NCI-H748 (cell line): ENCODE measurements around the gene XDH.

Experiments
- DNase-seq: peaks from one replicate; lab custom pipeline; 2025; ENCODE audit not compliant: unreplicated experiment; lab: John Stamatoyannopoulos, UW

XDH gene

GRCh38 chr2:31404302-31404701, 10.2 kb downstream of the XDH start:
- DNase-seq, result no peak

- no peak for DNase-seq
Measured at GRCh38 chr2:31402388-31402787, 12.2 kb downstream of the XDH start.

- no peak for DNase-seq
Measured at GRCh38 chr2:31401580-31401979, 13.0 kb downstream of the XDH start.

- DNase-seq, result no peak
Measured at GRCh38 chr2:31398881-31399280, 15.7 kb downstream of the XDH start.

GRCh38 chr2:31397094-31397493, 17.4 kb downstream of the XDH start:
- DNase-seq, result no peak

- DNase-seq, result no peak
Measured at GRCh38 chr2:31390324-31390723, 24.2 kb downstream of the XDH start.

GRCh38 chr2:31388736-31389135, 25.8 kb downstream of the XDH start:
- DNase-seq, result no peak

- DNase-seq, result no peak
Measured at GRCh38 chr2:31387850-31388249, 26.7 kb downstream of the XDH start.

GRCh38 chr2:31386648-31387047, 27.9 kb downstream of the XDH start:
- DNase-seq, result no peak

GRCh38 chr2:31386172-31386571, 28.4 kb downstream of the XDH start:
- no peak for DNase-seq

GRCh38 chr2:31384771-31385276, 29.7 kb downstream of the XDH start:
- no peak for DNase-seq

GRCh38 chr2:31384351-31384750, 30.2 kb downstream of the XDH start:
- no peak for DNase-seq

GRCh38 chr2:31383471-31384153, 30.9 kb downstream of the XDH start:
- DNase-seq, result no peak

GRCh38 chr2:31382452-31383120, 32.0 kb downstream of the XDH start:
- no peak for DNase-seq

GRCh38 chr2:31381601-31382000, 32.9 kb downstream of the XDH start:
- DNase-seq, result no peak

- no peak for DNase-seq
Measured at GRCh38 chr2:31380243-31380642, 34.3 kb downstream of the XDH start.

GRCh38 chr2:31379747-31380146, 34.8 kb downstream of the XDH start:
- no peak for DNase-seq

- DNase-seq, result no peak
Measured at GRCh38 chr2:31378791-31379501, 35.6 kb downstream of the XDH start.

- DNase-seq, result no peak
Measured at GRCh38 chr2:31378389-31378788, 36.2 kb downstream of the XDH start.

- no peak for DNase-seq
Measured at GRCh38 chr2:31373127-31373526, 41.4 kb downstream of the XDH start.

- no peak for DNase-seq
Measured at GRCh38 chr2:31372097-31372496, 42.4 kb downstream of the XDH start.

GRCh38 chr2:31371691-31372090, 42.9 kb downstream of the XDH start:
- no peak for DNase-seq
